Measurements from ENCODE around the gene CNTNAP2.

Gene CNTNAP2

GRCh38 chr7:146788008-146788407 is 671.4 kb downstream of the CNTNAP2 start:
- no peak for FAIRE-seq

DNA sequence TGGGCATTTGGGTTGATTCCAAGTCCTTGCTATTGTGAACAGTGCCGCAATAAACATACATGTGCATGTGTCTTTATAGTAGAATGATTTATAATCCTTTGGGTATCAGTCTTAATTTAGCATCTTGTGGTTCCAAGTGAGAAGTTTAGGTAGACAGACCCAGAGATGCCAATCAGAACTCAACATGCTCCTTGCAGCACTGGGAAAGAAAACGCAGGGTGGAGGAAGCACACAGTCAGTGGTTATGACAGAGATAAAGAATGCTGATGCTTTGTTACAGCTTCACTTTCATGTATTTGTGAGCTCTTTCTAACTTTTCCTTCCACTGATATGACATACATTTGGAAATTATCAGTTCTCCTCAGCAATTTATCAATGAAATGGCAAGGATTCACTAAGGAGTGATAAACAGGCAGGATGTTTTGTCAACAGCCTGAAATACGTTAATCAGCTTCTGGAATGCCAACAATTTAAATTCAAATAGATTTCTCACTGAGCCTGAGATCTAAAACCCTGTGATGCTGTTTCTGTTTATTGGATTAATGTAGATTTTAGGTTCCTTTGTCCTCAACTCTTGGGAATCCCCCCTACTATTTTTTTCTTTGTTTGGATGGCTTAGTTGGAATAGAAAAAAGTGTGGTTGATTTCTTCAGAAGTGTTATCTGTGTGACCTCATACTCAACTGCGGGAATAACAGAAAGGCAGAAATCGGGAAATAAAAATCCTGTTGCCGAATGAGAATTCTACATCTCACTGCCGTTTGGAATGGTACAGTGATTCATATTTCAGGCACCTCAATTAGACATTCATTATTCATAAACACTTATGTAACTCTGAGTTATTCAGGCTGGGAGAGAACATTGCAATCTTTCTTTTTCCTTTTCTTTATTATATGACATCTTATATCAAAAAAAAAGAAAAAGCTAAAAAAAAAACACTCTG is 675.0 kb downstream of the CNTNAP2 start:
- FAIRE-seq = no peak

DNA sequence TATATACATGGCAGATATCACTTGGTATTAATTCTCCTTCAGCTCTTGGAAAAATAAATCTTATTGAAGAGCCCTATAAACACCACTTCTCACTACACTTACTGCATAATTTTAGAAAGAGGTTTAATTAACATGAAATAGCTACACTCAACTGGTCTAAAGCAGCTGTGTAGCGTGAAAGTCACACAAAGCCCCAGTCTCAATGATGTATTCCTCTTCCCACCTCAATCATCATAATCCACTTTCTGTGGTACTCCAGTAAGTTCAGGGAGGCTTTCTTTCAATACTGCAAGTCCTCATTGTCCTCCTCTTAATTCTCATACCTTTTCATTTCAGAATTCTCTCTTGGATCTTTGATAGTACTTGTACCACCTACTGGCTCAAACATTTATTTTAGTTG is 688.0 kb downstream of the CNTNAP2 start:
- FAIRE-seq = no peak

DNA sequence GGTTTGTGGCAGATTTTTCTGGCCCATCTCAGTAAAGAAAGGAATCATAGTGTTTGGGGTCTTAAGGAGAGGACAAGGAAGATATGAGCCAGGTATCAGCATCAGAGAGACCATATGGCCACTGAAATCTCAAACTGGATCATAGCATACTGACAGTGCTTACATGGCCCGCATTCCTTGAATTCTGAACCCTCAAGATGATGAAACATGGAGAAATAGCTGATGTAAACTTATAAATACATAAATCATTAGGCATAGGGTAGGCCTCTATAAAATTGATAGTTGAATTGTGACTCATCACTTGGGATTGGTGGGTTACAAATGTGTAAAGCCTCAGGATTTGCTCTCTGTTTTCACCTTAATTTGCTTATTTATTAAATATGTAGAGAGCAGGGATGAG is 688.5 kb downstream of the CNTNAP2 start:
- no peak for FAIRE-seq

DNA sequence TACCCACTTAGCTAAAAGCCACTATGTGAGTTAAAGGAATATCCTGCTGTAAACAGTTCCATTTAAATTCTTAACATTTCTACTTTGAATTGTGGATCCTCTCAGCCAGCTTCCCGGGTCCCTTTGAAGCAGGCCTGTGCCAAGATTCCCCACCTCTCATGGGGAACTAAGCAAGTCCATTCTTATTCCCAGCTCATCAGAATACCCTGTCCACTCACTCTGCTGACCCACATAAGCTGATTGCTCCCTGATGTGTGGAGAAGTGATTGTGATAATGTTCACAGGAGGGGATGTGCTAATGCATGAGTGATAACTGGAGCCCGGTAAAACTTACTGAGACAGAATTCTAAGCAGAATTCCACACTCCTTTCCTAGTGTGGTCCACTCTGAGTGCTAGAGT is 709.7 kb downstream of the CNTNAP2 start:
- no peak for FAIRE-seq

- no peak for FAIRE-seq
These were observed 714.1 kb downstream of the CNTNAP2 start for GRCh38 chr7:146830686-146831085.

- no peak for FAIRE-seq
These were observed 715.3 kb downstream of the CNTNAP2 start for GRCh38 chr7:146831875-146832274.

DNA sequence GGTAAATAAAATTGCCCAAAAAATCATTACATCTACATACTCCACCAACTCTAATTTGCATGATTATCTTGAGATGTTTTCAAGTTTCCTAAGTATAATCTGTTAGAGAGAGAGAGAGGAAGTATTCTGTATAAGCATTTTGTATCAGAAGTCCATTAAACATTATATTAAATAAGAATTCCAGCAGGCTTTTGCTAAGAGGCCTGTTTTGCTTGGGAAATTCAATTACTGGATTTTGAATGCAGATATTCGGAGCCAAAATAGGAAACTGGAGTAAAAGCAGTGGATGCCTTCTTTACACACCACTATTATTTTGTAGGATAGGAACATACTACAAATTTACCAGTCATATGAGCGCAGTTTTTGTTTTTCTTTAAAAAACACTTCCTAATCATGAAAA is 727.8 kb downstream of the CNTNAP2 start:
- no peak for FAIRE-seq

DNA sequence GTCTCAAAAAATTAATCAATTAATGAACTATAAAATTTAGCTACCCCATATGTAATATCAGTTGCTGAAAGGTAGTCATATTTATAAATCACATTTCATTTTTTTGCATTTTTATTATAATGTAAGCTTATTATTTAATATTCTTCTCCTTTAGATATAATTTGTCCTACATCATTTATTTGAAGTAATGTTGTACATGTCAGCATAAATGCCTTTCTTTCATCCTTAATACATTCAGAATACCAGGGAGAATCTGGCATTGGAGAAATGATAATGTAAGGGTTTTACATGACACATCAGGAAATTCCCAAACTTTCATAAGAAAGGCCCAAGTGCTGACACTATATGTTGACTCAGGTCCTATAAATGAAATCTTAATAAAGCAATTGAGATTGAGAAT is 742.1 kb downstream of the CNTNAP2 start:
- no peak for FAIRE-seq

- FAIRE-seq = no peak
These were observed 745.1 kb downstream of the CNTNAP2 start for GRCh38 chr7:146861701-146862100.

GRCh38 chr7:146862415-146862814 is 745.8 kb downstream of the CNTNAP2 start:
- no peak for FAIRE-seq

DNA sequence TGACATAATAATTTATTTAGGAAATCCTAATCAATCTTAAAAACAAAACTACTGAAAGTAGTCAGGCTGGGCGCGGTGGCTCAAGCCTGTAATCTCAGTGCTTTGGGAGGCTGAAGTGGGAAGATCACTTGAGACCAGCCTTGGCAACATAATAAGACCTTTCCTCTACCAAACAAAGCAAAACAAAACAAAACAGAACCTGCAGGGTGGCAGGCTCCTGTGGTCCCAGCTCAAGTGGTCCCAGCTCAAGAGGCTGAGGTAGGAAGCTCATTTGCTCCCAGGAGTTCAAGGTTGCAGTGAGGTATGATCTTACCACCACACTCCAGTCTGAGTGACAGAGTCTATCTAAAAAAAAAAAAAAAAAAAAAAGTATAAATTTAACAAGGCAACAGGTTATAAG is 748.0 kb downstream of the CNTNAP2 start:
- no peak for FAIRE-seq

- FAIRE-seq = no peak
These were observed 749.1 kb downstream of the CNTNAP2 start for GRCh38 chr7:146865696-146866095.

DNA sequence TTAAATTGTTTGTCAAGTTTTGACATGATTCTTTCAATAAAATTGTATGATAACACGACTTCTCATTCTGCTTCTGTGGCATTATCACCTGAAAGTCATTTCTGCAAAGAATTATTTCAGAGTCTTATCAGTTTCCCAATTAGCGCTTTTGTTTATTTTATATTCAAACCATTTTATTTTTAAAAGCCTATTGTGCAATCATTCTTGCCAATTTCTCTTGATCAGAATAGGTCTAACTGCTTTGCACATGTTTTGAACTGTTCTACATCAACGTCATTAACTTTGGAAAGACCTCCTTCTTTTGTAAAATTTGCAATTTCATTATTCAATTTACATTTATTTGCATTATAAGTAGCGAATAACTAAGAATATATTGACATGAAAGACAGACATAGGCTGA is 758.1 kb downstream of the CNTNAP2 start:
- no peak for FAIRE-seq

DNA sequence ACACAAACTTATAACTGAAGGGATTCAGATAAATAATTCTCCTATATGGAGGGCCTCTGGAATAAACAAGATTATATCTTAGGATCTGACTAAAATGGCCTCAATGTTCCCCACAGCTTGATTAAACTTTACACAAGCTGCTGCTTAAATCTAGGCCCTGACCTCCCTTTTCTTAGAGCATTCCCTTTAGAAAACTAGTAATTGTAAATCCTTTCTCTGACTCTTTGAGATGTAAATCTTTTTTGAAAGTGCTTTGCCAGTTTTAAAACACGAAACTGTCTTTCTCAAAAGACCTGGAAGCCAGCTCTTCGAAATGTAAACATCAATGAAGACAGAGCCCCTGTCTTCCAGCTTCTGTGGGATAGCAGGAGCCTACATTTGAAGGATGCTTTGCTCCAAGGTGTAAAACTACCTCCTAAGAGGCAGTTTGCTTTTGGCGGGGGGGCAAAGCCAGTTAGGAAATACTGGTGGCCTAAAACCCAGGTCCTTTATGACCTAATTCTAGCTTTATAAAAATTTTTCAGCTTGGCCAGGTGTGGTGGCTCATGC is 758.7 kb downstream of the CNTNAP2 start:
- FAIRE-seq = no peak

DNA sequence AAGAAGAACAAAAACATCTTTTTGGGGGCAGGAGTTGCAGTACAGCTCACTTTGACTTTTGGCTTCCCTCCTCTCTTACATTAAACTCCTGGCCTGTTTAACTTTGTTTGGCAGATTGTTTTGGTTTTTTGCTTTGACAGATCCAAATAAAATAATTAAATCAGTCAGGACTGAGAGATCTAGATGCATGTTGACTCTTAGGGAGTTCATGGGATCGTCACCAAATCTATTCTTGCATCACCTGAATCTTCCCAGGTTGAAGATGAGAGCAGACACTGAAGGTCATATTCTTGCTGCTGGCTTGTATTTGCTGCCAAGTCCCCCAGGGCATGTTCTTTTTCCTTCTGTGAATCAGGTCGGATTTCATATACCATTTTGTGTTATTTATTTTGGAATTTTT is 759.4 kb downstream of the CNTNAP2 start:
- FAIRE-seq = no peak

DNA sequence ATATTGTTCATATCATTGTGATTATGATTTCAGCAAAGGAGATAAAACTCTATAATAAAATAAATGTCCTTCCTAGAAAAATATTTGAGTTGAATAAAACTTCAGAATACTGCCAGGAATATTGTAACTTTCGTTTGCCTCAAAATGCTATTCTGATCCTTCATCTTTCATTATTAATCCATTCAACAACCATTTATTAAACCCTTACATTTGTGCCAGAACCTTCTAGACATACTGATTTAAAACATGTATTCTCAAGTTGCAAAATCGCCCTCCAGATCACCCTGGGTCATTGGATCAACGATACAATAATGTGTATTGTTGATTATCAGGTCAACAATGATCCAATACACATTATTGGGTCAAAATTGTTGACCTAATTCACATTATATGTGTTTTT is 759.8 kb downstream of the CNTNAP2 start:
- no peak for FAIRE-seq

DNA sequence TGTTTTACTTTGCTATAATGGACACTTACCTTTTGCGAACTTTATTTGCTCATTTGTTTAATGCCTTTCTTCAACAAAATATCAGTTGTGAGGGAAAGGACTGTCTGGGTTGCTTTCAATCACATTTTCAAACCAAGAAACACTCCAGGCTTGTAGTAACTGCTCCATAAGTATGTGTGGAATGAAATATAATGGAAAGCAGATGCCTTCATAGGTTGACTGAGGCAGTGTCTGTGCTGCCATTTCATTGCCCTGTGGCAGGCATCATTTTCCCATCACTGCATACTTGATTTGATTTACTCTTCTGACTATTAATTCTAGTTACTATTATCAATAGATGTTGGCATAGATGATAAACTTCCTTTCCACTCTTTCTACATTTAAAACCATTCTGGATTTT is 762.3 kb downstream of the CNTNAP2 start:
- FAIRE-seq = no peak

- no peak for FAIRE-seq
These were observed 768.6 kb downstream of the CNTNAP2 start for GRCh38 chr7:146885231-146885630.

GRCh38 chr7:146889806-146890555 is 773.4 kb downstream of the CNTNAP2 start:
- no peak for FAIRE-seq

DNA sequence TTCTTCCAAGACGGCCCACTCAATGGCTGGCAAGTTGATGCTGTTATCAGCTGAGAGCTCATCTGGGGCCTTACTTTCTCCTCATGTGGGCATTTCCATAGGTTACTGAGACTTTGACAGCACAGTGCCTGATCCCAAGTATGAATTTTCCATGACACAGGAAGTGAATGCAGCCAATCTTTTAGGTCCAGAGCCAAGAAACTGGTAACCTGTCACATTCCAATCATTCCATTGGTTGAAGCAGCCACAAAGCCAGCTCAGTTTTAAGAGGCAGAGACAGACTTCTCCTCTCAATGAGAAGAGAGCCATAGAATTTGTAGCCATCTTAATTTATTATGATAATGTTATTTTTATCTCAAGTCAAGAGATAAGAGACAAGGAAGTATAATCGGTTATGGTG is 775.5 kb downstream of the CNTNAP2 start:
- FAIRE-seq = no peak

DNA sequence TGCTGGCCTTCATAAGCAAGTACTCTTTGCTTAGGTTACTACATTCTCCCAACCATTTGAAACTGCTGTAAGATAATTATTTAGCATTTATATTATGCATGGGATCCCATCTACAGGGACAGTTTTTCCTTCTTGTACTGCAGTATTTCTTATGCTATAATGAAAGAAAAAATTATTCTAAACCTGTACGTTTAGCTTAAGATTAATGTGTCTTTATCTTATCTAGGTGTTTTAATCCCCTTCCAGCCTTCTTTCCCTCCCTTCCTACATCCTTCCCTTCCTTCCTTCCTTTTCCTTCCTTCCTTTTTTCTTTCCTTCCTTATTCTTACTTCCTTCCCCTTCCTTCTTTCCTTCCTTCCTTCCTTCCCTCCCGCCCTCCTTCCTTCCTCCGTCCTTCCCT is 778.3 kb downstream of the CNTNAP2 start:
- FAIRE-seq = no peak

DNA sequence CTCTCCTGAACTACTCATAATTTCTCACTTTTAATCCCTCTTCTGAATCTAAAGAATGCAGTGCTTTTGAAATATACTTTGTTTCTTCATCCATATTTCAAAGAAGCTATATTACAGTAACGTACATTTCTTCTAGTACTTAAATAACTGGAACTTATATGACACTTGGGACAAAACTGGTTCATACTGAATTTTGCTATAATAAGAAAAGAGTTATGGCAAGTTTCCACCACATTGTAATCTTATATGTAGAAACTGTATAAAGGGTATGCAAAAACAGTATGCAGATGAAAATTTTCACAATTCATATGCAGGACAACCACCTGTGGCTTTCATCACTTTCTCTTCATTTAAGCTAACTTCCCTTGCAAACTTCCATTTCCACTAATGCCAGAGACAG is 785.7 kb downstream of the CNTNAP2 start:
- FAIRE-seq = no peak

GRCh38 chr7:146902728-146903127 is 786.1 kb downstream of the CNTNAP2 start:
- FAIRE-seq = no peak

Measured in endometrium (tissue), 2 donors.